HTR-8/SVneo (cell line): ENCODE results near the gene VSIG10L.

Experiments used
- DNase-seq: peaks from one replicate; pipeline ENCODE4 v3.0.0; 2011; ENCODE audit warnings: low spot score, mixed read lengths; ENCODE audit not compliant: insufficient read length
- FAIRE-seq: peaks from 2 replicates; lab custom pipeline; 2011; peaks lifted over from hg19 to GRCh38; lab: Jason Lieb, UNC

The VSIG10L gene

GRCh38 chr19:51366389-51367254 is 24.7 kb upstream of the VSIG10L start:
- FAIRE-seq (peak; percentile 77), DNase-seq (peak; percentile 98)

- no peak for DNase-seq
- no peak for FAIRE-seq
Observed at GRCh38 chr19:51365965-51366388, 24.0 kb upstream of the VSIG10L start, which contains the start of gene ETFB. Gene ETFB (minus strand): TSS chr19:51366388. CDS start chr19:51366326, 62 bp downstream.

GRCh38 chr19:51365211-51365964 is 23.4 kb upstream of the VSIG10L start:
- no peak for DNase-seq
- no peak for FAIRE-seq

GRCh38 chr19:51364200-51365106 is 22.5 kb upstream of the VSIG10L start:
- DNase-seq = no peak
- no peak for FAIRE-seq

- FAIRE-seq (no peak), DNase-seq (no peak)
Observed at GRCh38 chr19:51361239-51361638, 19.3 kb upstream of the VSIG10L start.

GRCh38 chr19:51359294-51359693 is 17.4 kb upstream of the VSIG10L start:
- DNase-seq (no peak), FAIRE-seq (no peak)

- no peak for DNase-seq
- FAIRE-seq = no peak
Observed at GRCh38 chr19:51357952-51358351, 16.0 kb upstream of the VSIG10L start.

- no peak for DNase-seq
- FAIRE-seq = no peak
Observed at GRCh38 chr19:51356159-51356801, 14.3 kb upstream of the VSIG10L start.

GRCh38 chr19:51354742-51355148 is 12.8 kb upstream of the VSIG10L start:
- FAIRE-seq = no peak

GRCh38 chr19:51354103-51354741 is 12.3 kb upstream of the VSIG10L start:
- no peak for FAIRE-seq

More at GRCh38 chr19:51354742-51355148, 12.8 kb upstream of the VSIG10L start:
- no peak for DNase-seq

GRCh38 chr19:51352783-51353360 is 10.9 kb upstream of the VSIG10L start:
- DNase-seq = no peak
- no peak for FAIRE-seq

More at GRCh38 chr19:51354103-51354741, 12.3 kb upstream of the VSIG10L start:
- DNase-seq = no peak

- FAIRE-seq (no peak), DNase-seq (no peak)
Observed at GRCh38 chr19:51351266-51351990, 9.5 kb upstream of the VSIG10L start.

- FAIRE-seq (no peak), DNase-seq (no peak)
Observed at GRCh38 chr19:51347209-51347928, 5.4 kb upstream of the VSIG10L start.

- FAIRE-seq (no peak), DNase-seq (no peak)
Observed at GRCh38 chr19:51346742-51347141, 4.8 kb upstream of the VSIG10L start.

- no peak for DNase-seq
- no peak for FAIRE-seq
Observed at GRCh38 chr19:51345076-51345620, 3.2 kb upstream of the VSIG10L start.

- DNase-seq (no peak), FAIRE-seq (no peak)
Observed at GRCh38 chr19:51342631-51343569, 961 bp upstream of the VSIG10L start.
